ENCODE data around the gene AFAP1.

The AFAP1 gene

GRCh38 chr4:7828011-7828720 lies 111.5 kb downstream of the AFAP1 start:
- no peak for TF ChIP-seq CTCF (IDR thresholded peaks at IDR 0.05)
- Histone ChIP-seq H3K4me1 (ENCODE audit: control insufficient read depth in 1 of 2, insufficient read depth in 1 of 2, low read depth in 1 of 2, low read length in 1 of 2) (peaks cover 7 to 18% of the 10 kb centered on the region in 2 experiments), H3K4me3 (ENCODE audit: low read depth in 1 of 2, low read length in 1 of 2) (no peak overlapping the region), H3K36me3 (peaks cover 5% of the 10 kb centered on the region), H3K27me3 (no peaks in the 10 kb centered on the region), H3K27ac (peak overlapping the region; percentile 70), H3K9me3 (no peaks in the 10 kb centered on the region)

- peaks cover 7 to 18% of the 10 kb centered on the region in 2 experiments for H3K4me1 ChIP-seq (ENCODE audit: control insufficient read depth in 1 of 2, insufficient read depth in 1 of 2, low read depth in 1 of 2, low read length in 1 of 2)
- no peaks in the 10 kb centered on the region for H3K9me3 ChIP-seq
- H3K36me3 ChIP-seq, result peaks cover 5% of the 10 kb centered on the region
- no peak for TF ChIP-seq CTCF (IDR thresholded peaks at IDR 0.05)
- no peaks in the 10 kb centered on the region for H3K27me3 ChIP-seq
- H3K4me3 ChIP-seq (ENCODE audit: low read depth in 1 of 2, low read length in 1 of 2), result no peak overlapping the region
- H3K27ac ChIP-seq, result peak overlapping the region; percentile 70
Measured at GRCh38 chr4:7827566-7827965, 112.1 kb downstream of the AFAP1 start.

DNA sequence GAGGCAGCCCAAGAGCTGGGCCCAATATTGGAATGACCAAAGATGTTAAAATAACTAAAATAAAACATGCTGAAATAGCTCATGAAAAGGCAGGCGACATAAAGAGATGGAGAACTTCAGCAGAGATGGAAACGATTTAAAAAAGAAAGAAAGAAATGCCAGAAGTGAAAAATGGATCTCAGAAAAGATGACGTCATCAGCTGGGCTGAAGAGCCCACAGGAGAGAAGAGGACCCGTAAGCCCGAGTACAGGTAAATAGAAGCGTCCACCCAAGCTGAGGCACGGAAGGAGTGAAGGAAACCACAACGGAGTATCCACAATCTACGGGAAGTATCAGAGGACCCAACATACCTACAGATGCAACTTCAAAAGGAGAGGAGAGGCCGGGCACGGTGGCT lies 112.8 kb downstream of the AFAP1 start:
- Histone ChIP-seq H3K36me3 (peaks cover 5% of the 10 kb centered on the region), H3K9me3 (no peaks in the 10 kb centered on the region), H3K4me3 (ENCODE audit: low read depth in 1 of 2, low read length in 1 of 2) (no peak overlapping the region), H3K27ac (no peak overlapping the region), H3K4me1 (ENCODE audit: control insufficient read depth in 1 of 2, insufficient read depth in 1 of 2, low read depth in 1 of 2, low read length in 1 of 2) (peaks cover 7 to 18% of the 10 kb centered on the region in 2 experiments), H3K27me3 (no peaks in the 10 kb centered on the region)
- TF ChIP-seq CTCF (IDR thresholded peaks at IDR 0.05), result no peak

DNA sequence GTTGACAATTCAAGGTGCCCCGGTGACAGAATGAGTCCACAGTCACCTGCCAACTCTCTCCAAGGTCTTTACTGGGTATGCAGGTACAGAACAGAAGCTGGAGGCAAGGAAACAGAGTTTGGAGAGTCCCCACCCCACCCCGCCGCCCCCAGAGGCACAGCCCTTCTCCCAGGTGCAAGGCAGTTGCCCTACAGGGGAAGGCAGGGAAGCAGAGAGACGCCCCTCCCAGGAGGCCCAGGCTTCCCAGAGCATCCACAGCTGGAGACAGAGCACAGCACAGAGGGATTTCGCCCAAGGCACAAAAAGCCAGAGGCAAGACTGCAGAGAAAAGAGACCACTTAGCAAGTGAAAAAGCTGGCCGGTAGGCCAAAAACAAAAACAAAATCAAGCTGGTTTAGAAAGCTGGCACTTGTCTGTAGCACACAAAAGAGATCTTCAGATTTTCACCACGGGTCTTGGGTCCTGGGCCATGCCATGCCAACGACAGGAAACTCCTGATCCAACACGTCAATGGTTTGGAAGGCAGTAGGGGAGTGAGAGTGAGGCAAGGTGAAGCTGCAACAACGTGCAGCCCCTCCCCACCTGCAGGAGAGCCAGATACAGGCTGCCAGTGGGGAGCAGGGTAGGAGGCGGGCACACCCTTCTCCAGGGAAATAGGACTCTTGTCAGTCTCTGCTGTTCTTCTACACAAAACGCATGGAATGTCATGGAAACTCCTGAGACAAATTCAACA lies 113.3 kb downstream of the AFAP1 start:
- Histone ChIP-seq H3K4me1 (ENCODE audit: control insufficient read depth in 1 of 2, insufficient read depth in 1 of 2, low read depth in 1 of 2, low read length in 1 of 2) (peaks cover 7 to 18% of the 10 kb centered on the region in 2 experiments), H3K9me3 (no peaks in the 10 kb centered on the region), H3K27ac (no peak overlapping the region), H3K36me3 (peaks cover 6% of the 10 kb centered on the region), H3K27me3 (no peaks in the 10 kb centered on the region), H3K4me3 (ENCODE audit: low read depth in 1 of 2, low read length in 1 of 2) (no peak overlapping the region)
- TF ChIP-seq CTCF (IDR thresholded peaks at IDR 0.05), result no peak

- TF ChIP-seq CTCF (IDR thresholded peaks at IDR 0.05), result no peak
- H3K9me3 ChIP-seq, result no peaks in the 10 kb centered on the region
- H3K36me3 ChIP-seq, result peaks cover 14% of the 10 kb centered on the region
- H3K4me1 ChIP-seq (ENCODE audit: control insufficient read depth in 1 of 2, insufficient read depth in 1 of 2, low read depth in 1 of 2, low read length in 1 of 2), result peaks cover 7 to 16% of the 10 kb centered on the region in 2 experiments
- H3K27me3 ChIP-seq, result no peaks in the 10 kb centered on the region
- no peak overlapping the region for H3K27ac ChIP-seq
- H3K4me3 ChIP-seq (ENCODE audit: low read depth in 1 of 2, low read length in 1 of 2), result no peak overlapping the region
Measured at GRCh38 chr4:7824218-7824617, 115.4 kb downstream of the AFAP1 start.
